IPS DF 4.7 (cell line): Measurements from ENCODE around the gene DLG5.
A peak's percentile ranks its signal among the peaks of the same experiment; 100 is the strongest.

Source experiments
- DNase-seq: peaks from one replicate; pipeline ENCODE4 v3.0.0-alpha.2; 2013; ENCODE audit warnings: low spot score; ENCODE audit errors: extremely low read depth

Gene DLG5

DNA sequence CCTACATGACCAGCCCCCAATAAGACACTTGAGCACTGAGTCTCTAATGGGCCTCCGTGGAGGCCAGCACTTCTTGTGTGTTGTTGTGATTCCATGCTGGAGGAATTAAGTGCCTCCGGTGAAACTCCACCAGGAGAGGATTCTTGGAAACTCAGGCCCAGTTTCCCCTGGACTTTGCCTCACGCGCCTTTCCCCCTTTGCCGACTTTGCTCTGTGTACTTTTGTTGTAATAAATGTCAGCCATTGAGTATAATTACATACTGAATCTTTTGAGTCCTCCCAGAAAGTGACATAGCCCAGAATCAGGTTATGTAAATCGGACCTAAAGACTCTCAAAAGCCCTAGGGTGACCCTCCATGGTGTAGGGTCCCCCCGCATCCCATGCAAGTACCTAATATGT lies 82.4 kb downstream of the DLG5 start:
- no peak for DNase-seq

DNA sequence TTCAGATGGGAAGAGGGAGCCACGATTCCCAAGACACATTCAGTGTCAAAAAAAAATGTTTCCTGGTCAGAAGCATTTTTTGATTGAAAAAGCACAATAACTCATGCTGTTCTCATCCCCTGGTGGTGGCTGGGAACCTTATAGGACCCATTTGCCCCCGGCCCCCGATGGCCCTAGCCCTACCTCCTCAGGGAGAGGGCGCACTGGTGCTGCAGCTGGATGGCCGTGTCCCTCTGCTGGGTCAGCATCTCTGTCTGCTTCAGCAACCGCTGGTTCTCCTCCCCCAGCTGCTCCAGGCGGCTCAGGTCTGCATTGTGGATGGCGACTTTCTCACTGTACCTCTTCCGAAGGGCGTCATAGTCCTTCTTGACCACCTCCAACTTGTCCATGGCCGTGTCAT lies 83.3 kb downstream of the DLG5 start:
- no peak for DNase-seq

DNA sequence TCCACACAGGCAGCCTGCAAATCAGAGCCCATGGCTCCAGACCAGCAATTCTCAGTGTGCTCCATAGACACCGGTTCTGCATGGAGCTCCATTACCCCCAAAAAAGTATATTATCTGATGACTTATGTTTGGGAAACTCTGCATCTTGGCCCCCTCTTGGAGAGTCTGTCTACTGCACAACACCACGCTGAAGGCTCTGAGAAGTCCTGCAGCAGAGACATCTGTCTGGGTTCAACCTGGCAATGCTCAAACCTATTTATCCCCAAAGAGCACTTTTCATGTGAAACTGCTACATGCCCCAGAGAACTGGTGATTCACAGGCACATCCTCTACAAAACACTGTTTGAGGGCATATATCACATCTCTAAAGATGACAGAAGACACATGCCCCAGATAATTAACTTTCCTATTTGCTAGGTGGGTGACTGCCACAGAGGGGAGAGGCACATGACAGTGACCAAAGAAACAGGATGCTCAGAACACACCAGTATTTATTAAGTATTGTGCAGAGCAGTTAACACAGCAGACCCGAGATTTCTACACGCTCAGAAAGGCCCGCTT lies 83.8 kb downstream of the DLG5 start:
- DNase-seq: no peak

DNA sequence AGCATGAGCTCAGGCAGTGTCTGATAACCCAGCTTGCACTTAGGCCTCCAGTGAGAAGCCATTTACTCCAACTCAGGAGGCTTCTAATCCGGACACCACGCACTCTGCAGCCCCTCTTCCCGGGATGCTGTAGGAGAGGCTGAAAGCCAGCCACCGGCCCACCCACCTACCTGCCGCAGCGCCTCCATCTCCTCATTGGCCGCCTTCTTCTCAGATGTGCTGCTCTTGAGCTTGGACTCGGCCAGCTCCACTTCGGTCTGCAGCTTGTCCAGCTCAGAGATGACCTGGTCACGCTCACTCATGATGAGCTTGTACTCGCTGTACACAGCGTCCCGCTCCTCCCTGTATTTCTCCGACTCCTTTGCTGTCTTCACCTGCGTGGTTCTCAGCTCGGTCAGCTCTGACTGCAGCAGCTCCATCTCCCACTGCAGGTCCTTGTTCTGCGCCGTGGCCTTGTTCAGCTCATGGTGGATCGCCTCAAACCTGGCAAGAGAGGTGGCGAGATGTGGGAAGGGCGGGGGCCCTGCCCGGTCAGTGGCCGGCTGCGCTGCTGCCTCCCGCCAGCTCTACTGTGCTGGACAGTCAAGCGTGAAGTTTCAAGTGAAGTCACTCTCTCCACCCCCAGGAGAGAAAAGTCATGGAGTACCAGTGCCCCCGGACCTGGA lies 84.7 kb downstream of the DLG5 start:
- DNase-seq: no peak

DNA sequence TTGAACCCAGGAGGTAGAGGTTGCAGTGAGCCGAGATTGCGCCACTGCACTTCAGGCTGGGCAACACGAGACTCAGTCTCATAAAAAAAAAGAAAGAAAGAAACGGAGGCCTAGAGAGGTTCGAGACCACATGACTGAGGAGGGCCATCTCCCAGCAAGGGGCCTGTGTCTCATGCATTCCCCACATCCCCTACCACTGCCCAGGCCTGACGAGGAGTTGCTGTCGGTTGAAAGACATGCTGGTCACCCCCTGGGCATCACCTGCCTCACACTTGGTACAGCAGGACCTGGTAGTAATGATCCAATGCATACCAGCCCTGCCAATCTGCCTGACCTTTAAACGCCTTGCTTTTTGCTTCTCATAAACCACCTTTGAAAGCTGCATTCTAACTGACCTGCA lies 85.9 kb downstream of the DLG5 start:
- no peak for DNase-seq

DNA sequence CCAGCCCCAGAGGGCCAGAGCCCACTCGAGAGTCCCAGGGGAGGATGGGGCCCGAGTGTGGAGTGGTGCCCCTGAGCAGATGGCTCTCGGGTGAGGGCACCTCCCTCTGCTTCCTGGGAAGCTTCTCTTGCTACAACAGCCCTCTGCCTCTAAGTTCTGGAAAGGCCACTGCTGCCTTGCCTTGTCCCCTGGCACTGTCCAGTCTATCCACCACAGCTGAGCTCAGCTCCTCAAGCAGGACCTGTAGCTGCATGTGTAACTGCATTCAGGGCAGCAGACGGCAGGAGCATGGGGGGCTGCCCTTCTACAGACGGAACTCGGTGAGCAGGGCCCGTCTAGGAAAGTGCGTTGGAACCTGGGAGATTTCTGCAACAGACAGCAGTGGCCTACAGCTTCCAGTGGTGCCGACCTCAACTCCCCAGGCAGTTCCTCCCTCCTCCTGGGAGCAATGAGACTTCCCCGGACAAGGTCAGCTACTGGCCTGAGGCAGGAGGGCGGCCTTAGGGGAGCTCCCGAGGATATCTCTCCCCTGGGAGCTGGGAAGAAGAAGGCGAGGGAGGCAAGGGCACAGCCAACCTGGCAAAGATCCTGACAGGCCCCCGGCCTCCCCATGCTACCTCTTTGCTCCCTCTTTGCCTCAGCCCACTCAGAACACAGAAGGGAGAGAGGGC lies 88.5 kb downstream of the DLG5 start:
- DNase-seq: no peak

DNA sequence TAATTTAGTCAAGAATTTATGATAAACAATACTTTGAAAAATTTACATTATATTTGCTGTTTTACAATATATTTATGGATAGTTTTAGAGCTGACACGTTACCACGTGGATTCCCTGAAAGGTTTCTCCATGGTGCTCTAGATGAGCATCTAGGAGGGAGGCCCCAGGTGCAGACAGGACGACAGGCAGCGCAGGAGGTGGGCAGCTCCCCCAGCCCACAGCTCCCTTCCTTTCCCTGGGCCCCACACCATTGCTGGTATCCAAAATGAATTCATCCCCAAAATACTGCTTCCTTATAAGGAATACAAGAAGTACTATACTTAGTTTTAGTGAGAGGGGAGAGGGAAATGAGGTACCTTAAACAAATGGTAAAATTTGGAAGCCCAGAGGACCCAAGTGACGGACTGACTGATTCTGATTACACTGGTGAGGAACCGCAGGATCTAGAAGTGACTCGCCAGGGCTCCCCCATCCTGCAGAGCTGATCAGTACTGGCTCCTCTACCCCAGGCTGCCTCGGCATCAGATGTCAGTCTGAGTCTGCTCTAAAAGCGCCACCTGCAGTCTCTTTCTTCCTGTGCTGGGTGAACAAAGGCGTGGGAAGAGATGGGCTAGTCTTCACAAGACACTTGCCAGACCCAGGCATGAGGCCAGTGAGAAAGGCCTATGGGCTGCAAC lies 89.2 kb downstream of the DLG5 start:
- peak; percentile 72 for DNase-seq

DNA sequence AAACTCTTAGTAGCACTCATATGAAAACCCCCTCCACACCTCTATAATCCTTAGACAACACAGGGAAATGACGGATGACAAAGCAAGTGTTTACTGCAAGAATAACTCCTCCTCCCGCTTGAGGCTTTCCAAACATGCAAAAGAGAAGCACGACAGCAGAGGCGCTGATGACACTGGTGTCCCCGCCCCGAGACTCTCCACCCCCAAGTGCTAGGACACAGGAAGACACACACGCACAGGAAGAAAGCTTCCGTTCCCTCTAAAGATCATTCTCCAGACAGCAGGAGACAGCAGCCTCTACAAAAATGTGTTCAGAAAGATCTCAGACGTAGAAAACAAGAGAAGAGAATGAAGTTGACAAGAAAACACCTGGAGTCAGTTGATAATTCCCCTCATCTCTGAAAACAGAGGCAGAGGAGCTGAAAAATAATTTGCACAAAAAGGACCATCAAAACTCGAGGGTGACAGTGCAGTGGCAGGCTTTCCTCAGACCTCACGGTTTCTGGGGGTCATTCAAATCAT lies 90.2 kb downstream of the DLG5 start:
- no peak for DNase-seq

DNA sequence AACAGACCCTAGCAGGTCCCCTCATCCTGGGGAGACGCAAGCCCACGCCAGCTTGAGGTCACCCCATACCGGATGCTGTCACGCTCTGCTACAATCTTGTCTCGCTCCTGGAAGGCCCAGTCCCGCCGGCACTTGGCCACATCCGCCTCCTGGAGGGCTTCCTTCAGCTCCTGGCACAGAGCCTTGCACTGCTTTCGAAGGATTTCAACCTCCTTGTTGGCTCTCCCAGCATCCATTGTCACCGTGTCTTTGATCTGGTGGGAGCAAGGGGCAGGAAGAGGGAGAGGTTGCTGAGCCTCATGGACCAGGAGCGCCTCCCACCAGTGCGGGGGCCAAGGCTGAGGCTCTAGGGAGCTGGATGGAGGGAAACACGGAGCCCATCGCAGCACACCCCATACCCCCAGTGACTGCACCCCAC lies 90.9 kb downstream of the DLG5 start:
- no peak for DNase-seq

DNA sequence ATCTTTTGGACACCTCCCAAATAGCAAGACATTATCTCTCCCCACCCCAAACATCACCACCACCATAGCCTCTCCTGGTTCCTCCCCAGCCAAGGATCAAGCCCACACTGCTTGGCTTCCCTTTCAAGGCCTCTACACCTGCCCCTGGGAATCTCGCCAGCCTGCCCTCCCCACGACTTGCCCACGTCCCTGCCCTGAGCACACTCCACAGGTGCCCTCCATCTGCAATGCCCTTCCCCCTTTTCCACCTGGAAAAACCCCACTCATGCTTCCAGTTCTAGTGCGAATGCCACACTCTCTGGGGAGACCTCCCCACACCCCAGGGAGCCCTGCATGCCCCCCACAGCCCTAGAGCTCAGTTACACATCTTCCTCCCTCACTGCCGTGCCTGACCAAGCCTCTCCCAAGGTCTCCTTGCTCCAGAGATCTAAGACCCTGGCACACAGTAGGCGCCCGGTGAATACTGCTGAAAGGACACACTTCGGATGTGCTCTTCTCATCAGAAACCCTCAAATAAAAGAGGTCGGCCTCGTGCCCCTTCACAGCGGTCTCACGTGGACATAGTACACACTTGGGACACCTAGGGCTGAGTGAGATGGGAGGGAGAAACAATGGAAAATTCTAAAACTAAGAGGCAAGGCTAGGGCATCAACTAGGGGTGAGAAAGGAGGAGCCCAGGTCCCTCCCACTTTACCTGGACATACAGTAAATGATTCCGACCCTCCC lies 91.4 kb downstream of the DLG5 start:
- no peak for DNase-seq

DNA sequence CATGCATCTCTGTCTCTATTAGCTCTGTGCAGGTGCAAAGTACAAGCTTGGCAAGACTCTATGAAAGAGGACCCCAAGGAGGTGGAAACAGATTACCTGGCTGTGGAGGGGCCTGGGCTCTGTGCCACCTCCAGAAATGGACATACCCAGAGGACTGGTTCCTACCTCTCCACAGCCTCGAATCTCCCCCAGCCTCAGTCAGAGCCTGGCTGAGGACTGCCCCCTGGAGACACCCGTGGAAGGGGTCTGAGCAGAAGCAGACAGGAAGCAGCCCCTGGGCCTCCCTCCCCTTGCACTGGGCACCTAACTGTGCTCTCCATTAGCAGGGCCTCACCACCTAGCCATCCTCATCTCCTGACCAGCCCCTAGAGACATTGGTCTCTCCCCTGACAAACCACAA lies 92.0 kb downstream of the DLG5 start:
- no peak for DNase-seq

DNA sequence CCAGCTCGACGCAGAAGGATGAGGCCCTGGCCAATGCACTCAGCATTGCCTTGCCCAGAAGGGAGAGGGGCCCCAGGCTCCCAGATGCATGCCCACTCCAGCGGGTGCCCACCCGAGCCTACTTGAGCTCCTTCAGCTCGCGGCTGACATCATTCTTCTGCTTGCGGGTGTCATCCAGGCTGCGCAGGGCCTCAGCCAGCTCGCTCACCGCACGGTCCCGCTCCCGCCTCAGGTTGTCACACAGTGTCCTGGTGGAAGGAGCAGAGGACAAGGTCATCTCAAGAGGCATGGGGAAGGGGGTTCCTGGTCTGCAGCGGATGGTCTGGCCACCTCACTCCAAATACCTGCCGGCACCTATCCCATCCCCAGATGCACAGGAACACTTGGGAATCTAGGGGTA lies 92.8 kb downstream of the DLG5 start:
- no peak for DNase-seq

DNA sequence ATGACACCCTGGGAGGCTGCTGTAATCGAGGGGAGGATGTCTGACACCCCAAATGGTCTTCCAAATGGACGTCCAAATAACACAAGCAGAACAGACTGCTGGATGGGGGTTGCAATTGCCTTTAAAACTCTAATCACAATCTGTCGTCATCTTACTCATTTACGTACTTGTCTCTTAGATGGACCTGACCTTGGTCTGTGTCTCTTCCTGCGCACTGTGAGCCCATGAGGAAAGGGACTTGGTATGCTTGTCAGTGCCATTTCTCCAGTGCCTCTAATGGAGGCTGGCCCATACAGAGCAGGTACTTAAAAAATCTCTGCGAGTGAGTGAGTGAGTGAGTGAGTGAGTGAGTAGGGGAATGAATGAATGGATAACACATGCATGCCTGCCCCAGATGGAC lies 93.3 kb downstream of the DLG5 start:
- DNase-seq: no peak

DNA sequence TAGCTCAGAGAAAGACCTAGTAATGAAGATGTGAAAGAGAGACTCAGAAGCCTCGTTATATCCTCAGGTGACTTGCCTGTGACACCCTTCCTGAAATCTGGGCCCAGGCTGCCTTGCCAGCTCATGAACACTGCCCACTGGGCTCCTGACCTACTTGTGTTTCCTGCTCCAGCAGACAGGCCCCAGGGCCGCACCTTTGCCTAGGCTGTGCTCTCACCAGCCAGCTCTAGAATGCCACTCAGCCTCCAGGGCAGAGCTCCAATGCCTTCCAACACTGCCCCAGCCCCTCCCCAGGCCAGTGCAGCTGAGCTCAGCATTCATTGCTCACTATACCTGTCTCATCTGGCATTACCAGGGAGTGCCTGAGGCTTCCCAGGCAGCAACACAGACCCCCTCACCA lies 94.3 kb downstream of the DLG5 start:
- DNase-seq: no peak

DNA sequence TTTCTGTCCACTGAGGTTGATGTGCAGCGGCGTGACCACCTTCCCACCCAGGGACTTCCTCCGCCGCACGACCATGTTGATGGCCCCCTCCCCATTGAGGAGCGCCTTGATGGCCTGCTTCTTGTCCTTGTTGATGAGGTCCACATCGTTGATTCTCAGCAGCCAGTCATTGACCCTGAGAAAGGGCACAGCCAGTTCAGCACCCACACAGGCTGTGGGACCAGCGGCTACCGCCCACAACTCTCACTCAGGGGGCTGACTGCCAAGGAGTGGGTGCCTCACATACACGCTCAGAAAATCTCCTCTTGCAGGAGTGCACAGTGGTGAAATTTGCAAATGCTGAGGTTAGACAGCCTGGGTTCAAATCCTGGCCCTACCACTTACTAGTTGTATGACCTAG lies 97.2 kb downstream of the DLG5 start:
- DNase-seq: no peak

DNA sequence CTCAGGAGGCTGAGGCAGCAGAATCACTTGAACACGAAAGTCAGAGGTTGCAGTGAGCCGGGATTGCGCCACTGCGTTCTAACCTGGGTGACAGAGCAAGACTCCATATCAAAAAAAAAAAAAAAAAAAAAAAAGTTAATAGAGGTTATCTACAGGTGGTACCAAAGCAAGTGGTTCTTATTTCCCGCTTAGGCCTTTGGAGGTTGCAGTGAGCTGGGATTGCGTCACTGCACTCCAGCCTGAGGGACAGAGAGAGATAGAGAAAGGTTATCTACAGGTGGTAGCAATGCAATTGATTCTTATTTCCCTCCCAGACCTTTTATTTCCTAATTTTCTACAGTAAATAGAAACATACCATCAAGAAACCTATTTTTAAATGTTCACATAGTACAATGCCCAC lies 98.2 kb downstream of the DLG5 start:
- DNase-seq: no peak

DNA sequence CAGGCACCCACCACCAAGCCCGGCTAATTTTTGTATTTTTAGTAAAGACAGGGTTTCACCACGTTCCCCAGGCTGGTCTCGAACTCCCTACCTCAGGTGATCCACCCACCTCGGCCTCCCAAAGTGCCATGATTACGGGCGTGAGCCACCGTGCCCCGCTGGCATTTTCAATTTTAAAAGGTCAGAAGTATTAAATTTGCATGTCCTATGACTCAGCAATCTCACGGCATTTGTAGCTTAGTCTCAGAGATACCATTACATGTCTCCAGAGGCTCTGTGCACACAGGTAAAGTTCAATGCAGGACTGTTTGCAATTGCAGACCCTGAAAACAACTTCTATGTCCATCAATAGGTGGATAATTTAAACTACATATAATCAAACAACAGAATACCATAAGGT lies 99.2 kb downstream of the DLG5 start:
- no peak for DNase-seq

DNA sequence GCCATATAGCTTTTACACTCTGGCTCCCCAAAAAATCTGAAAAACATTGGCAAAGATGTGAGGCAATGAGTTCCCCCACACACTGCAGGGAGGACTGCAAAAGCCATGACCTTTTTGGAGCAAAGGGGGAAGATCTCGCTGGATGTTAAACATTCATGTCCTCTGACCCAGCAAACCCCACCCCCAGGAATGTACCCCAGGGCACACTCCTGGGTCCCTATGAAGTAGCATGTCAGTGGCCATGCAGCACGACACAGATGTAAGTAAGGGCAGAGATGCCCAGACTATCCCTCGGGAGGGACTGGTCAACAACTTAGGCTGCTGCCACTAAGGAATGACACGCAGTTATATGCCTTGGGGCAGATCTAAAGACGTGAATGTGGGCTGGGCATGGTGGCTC lies 100.6 kb downstream of the DLG5 start:
- no peak for DNase-seq

DNA sequence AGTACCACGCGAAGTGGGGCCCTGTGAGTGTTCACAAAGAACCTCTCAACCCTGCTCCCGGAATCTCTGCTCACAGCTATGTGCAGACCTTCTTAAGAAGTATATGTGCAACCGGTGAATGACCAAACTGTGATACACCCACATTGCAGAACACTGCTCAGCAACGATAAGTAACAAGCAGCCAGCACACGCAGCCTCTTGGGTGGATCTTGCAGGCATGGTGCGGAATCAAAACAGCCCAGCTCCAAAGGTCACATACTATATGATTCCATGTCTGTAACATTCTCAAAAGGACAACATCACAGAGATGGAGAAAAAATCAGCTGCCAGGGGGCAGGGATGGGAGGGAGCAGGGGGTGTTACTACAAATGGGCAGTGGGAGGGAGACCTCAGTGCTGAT lies 101.6 kb downstream of the DLG5 start:
- DNase-seq: no peak

DNA sequence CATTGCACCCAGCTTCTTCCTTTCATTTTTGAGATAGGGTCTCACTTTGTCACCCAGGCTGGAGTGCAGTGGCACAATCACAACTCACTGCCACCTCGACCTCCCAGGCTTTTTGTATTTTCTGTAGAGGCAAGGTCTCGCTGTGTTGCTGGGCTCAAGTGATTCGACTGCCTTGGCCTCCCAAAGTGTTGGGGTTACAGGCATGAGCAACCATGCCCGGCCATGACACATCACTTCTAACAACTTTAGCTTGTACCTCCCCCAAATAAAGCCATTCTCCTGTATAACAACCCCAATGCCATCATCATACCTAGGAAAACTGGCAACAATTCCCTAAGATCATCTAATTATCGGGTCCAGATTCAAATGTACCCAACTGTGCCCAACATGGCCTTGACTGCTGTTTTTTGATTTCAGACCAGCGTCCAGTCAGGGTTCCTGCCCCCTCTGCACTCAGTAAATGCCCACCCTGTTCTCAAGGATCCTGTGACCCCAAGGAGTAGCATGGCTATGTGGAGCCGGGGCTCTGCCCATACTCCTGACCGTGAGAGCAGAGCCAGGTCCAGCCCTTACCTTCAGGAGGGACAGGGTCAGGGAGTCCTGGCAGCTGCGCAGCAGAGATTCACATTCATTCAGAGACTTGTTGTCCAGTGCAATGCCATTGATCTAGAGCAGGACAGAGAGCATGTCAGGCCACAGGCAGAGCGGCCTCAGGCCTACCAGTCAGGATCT lies 102.6 kb downstream of the DLG5 start:
- DNase-seq: no peak

DNA sequence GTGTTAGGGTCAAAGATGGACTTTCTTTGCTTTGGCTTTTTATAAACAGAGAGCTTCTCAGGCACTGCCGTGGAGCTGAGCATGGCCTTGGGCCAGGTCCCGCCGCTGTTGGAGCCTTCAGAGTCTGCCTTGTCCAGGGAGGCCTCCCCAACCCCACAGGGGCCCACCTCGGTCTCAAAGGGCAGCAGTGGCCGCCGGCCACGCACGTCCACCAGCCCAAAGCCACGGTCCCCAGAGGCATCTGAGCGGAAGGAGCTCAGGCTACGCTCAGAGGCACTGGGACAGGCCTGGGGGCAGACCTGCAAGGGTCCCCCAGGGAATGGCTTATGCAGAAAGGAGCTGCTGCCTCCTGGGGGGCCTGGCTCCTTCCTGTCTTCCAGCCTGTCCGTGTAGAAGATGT lies 105.0 kb downstream of the DLG5 start:
- DNase-seq: no peak
